ENCODE data around the gene EAF1.

Gene EAF1

DNA sequence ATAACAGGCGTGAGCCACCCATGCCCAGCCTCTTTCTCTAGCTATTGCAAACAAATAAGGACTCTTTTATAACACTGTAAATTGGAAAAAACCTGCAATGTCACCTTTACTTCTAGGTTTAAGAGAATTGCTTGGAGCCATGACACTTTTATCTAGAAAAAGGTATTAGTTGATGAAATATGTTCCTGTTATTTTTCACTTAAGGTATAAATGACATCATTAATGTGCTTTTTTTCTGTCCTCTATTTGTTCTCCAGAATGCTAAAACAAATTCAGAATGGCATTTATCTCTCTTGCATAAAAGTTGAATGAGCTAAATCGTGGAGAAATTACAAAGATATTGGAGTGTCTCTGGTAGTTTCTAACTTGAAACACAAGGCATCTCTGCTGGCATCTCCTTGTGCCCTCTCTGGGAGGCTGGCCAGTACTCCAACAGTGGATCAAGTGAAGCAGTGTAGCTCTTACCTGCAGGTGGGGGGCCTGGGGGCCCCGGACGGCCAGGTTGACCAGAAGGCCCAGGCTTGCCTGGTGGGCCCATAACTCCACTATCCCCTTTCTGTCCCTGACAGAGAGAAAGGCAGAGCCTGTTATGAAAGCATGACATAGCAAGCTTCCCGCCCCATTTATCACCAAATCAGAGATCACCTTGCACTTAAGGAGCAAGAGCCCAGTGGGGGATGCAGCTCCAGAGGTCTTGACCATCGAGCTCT lies 38.6 kb downstream of the EAF1 start:
- no peaks in the 10 kb centered on the region for H3K4me1 ChIP-seq (ENCODE audit: control insufficient read depth, insufficient read depth, low read length, poor library complexity, severe bottlenecking)
- H3K4me3 ChIP-seq (ENCODE audit: extremely low read depth, insufficient read depth, low read length, poor library complexity, severe bottlenecking), result no peak overlapping the region
- H3K9me3 ChIP-seq (ENCODE audit: control insufficient read depth, low read length), result no peaks in the 10 kb centered on the region
- H3K27ac ChIP-seq (ENCODE audit: low read depth, low read length, severe bottlenecking), result no peak overlapping the region
- H3K36me3 ChIP-seq (ENCODE audit: control insufficient read depth, insufficient read depth, low read length), result no peaks in the 10 kb centered on the region
- WGBS, 2 experiments (ENCODE audit: insufficient coverage in 2 of 2), result 93 to 95% methylated on average over 2 to 3 of the region's 6 CpGs

DNA sequence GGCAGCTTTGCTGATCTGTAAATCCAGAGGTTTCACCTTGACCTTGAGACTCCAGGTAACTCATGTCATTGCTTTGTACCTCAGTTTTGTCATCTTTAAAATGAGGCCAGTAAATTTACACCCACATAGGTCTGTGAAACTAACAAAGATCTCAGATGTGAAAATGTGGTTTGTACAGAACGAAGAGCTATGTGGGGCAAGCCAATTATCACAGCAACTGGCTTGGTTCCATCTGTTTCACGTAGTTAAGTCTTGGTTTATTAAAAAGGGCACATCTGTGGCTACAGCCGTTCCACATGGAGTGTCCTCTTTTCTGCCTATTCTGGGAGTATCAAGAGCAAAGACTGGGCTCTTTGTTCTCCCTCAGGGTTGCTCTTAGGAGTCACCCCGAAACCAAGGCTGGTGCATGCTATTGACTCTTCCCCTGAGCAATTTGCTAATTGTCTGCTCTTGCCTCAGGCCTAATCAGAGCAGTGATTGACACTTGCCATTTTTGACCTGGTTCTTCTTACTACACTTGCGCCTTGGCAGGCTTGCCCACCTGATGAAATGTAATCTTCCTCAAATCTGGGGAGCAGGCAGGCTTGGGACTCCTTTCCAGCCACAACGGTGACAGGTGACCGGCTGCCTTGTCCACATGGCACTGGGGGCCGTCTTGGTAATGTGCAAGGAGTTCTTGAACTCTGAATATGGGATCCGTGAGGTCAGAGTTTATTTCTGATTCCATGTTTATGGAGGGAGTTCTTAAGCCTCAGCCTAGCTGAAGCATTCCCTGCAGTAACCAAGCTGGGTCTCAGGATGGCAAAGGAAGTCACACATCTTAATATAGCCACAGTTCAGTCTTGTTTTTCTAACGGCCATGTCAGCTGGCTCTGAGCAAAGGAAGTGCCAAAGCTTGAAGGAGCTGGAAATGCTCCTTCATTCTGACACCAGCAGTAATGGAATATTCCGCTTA lies 40.1 kb downstream of the EAF1 start:
- Histone ChIP-seq H3K4me1 (ENCODE audit: control insufficient read depth, insufficient read depth, low read length, poor library complexity, severe bottlenecking) (no peaks in the 10 kb centered on the region), H3K9me3 (ENCODE audit: control insufficient read depth, low read length) (no peaks in the 10 kb centered on the region), H3K4me3 (ENCODE audit: extremely low read depth, insufficient read depth, low read length, poor library complexity, severe bottlenecking) (no peak overlapping the region), H3K27ac (ENCODE audit: low read depth, low read length, severe bottlenecking) (no peak overlapping the region), H3K36me3 (ENCODE audit: control insufficient read depth, insufficient read depth, low read length) (no peaks in the 10 kb centered on the region)
- WGBS, 2 experiments (ENCODE audit: insufficient coverage in 2 of 2), result 90 to 92% methylated on average over 9 to 11 of the region's 11 CpGs

DNA sequence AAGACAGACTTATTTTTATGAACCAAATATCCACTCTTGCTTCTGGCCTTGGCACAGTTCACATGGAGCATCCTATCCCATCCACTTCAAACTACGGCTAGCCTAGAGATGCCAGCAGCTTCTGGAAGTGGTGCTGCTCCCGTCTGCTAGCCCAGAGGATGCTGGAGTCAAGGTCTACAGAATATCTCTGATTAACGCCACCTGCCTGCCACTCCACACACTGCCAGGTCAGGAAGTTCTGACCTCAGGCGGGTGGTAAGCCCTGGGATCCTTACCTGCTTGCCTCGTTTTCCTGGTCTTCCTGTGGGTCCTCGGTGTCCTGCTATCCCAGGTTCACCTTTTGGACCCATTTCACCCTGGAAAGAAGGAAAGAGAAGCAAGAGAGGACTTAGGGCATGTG lies 42.9 kb downstream of the EAF1 start:
- no peak overlapping the region for H3K4me3 ChIP-seq (ENCODE audit: extremely low read depth, insufficient read depth, low read length, poor library complexity, severe bottlenecking)
- H3K27ac ChIP-seq (ENCODE audit: low read depth, low read length, severe bottlenecking), result no peak overlapping the region
- WGBS, 2 experiments (ENCODE audit: insufficient coverage in 2 of 2), result 52 to 62% methylated on average over 4 to 5 of the region's 6 CpGs
- H3K9me3 ChIP-seq (ENCODE audit: control insufficient read depth, low read length), result no peaks in the 10 kb centered on the region
- H3K4me1 ChIP-seq (ENCODE audit: control insufficient read depth, insufficient read depth, low read length, poor library complexity, severe bottlenecking), result no peaks in the 10 kb centered on the region
- no peaks in the 10 kb centered on the region for H3K36me3 ChIP-seq (ENCODE audit: control insufficient read depth, insufficient read depth, low read length)

DNA sequence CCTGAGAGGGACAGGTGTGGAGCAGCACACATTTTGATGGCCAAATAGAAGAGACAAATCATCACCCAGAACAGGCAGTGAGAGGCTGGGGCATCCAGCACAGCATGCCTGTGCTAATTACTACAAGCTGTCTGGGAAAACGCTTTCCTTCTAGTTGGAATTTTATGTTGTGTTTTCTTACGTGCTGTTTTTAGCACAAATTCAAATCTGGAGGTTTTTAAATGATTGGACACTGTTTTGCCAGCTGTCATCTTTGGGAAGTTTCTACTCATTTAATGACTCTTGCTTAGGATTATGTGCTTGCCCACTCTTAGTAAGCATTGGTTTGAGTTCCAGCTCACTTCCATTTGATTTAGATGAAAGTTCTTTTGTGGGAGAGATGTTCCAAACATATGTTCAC lies 43.5 kb downstream of the EAF1 start:
- no peak overlapping the region for H3K4me3 ChIP-seq (ENCODE audit: extremely low read depth, insufficient read depth, low read length, poor library complexity, severe bottlenecking)
- H3K27ac ChIP-seq (ENCODE audit: low read depth, low read length, severe bottlenecking), result no peak overlapping the region
- H3K36me3 ChIP-seq (ENCODE audit: control insufficient read depth, insufficient read depth, low read length), result no peaks in the 10 kb centered on the region
- 100% methylated on average over 1 to 2 of the region's 2 CpGs for WGBS, 2 experiments (ENCODE audit: insufficient coverage in 2 of 2)
- H3K9me3 ChIP-seq (ENCODE audit: control insufficient read depth, low read length), result no peaks in the 10 kb centered on the region
- H3K4me1 ChIP-seq (ENCODE audit: control insufficient read depth, insufficient read depth, low read length, poor library complexity, severe bottlenecking), result no peaks in the 10 kb centered on the region

DNA sequence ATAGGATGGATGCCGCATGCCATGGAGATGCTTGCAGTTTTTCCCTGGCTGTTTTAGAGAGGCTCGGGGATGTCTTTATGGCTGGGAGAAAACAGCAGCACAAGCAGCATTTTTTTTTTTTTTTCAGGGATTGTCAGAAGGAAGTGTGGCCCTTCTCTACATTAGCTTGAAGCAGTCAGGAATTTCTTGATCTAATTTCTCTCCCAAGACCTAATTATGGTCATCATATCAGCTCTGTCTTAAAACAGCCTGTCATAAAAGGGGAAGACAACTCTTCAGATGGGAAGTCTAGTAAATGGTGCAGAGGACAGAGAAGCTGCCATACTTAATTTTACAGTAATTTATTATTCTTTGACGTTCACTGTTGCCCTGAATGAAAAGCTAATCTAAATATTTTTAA lies 44.5 kb downstream of the EAF1 start:
- WGBS, 2 experiments (ENCODE audit: insufficient coverage in 2 of 2), result no CpG with 5 or more reads among the region's 3 CpGs
- no peak overlapping the region for H3K4me3 ChIP-seq (ENCODE audit: extremely low read depth, insufficient read depth, low read length, poor library complexity, severe bottlenecking)
- H3K9me3 ChIP-seq (ENCODE audit: control insufficient read depth, low read length), result no peaks in the 10 kb centered on the region
- no peak overlapping the region for H3K27ac ChIP-seq (ENCODE audit: low read depth, low read length, severe bottlenecking)
- no peaks in the 10 kb centered on the region for H3K36me3 ChIP-seq (ENCODE audit: control insufficient read depth, insufficient read depth, low read length)
- H3K4me1 ChIP-seq (ENCODE audit: control insufficient read depth, insufficient read depth, low read length, poor library complexity, severe bottlenecking), result no peaks in the 10 kb centered on the region

DNA sequence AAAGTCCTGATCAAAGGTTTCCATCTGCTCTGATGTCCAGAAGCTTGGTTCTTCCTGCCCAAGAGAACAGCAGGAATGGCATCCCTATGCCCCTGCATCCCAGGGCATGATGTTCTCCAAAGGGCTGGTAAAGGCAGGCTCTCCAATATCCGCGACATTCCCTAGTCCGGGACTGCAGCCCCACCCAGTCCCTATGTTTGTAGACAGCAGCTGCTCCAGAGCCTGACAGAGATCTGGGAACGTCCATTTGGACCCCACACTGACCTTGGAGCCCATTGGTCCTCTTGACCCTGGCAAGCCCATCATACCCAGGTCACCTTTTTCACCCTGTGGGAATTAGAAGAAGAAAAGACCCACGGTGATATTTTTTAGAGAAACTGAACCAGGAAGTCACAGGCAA lies 47.8 kb downstream of the EAF1 start:
- H3K36me3 ChIP-seq (ENCODE audit: control insufficient read depth, insufficient read depth, low read length), result no peaks in the 10 kb centered on the region
- no peaks in the 10 kb centered on the region for H3K4me1 ChIP-seq (ENCODE audit: control insufficient read depth, insufficient read depth, low read length, poor library complexity, severe bottlenecking)
- no peak overlapping the region for H3K4me3 ChIP-seq (ENCODE audit: extremely low read depth, insufficient read depth, low read length, poor library complexity, severe bottlenecking)
- no peak overlapping the region for H3K27ac ChIP-seq (ENCODE audit: low read depth, low read length, severe bottlenecking)
- 57 to 60% methylated on average over 5 of the region's 5 CpGs for WGBS, 2 experiments (ENCODE audit: insufficient coverage in 2 of 2)
- no peaks in the 10 kb centered on the region for H3K9me3 ChIP-seq (ENCODE audit: control insufficient read depth, low read length)

DNA sequence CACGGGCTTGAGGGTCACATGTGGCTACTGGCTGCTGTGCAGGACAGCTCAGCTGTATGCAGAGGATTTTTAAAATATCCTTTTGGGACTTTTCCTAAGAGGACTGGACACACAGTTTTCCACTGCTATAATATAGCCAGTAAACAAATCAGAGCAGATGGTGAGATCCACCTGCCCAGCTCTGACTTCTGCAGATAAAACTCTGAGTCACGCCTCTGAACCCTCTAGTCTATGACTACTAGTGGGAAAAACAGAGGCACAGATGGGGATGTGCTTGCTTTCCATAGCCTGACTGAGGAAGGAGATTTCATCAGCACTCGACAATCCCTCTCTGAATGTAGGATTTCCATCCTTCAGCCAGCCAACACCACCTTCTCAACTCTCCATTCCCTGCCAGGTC lies 49.0 kb downstream of the EAF1 start:
- 86 to 100% methylated on average over 1 of the region's 3 CpGs for WGBS, 2 experiments (ENCODE audit: insufficient coverage in 2 of 2)
- no peak overlapping the region for H3K27ac ChIP-seq (ENCODE audit: low read depth, low read length, severe bottlenecking)
- no peaks in the 10 kb centered on the region for H3K9me3 ChIP-seq (ENCODE audit: control insufficient read depth, low read length)
- no peaks in the 10 kb centered on the region for H3K36me3 ChIP-seq (ENCODE audit: control insufficient read depth, insufficient read depth, low read length)
- no peak overlapping the region for H3K4me3 ChIP-seq (ENCODE audit: extremely low read depth, insufficient read depth, low read length, poor library complexity, severe bottlenecking)
- H3K4me1 ChIP-seq (ENCODE audit: control insufficient read depth, insufficient read depth, low read length, poor library complexity, severe bottlenecking), result no peaks in the 10 kb centered on the region

DNA sequence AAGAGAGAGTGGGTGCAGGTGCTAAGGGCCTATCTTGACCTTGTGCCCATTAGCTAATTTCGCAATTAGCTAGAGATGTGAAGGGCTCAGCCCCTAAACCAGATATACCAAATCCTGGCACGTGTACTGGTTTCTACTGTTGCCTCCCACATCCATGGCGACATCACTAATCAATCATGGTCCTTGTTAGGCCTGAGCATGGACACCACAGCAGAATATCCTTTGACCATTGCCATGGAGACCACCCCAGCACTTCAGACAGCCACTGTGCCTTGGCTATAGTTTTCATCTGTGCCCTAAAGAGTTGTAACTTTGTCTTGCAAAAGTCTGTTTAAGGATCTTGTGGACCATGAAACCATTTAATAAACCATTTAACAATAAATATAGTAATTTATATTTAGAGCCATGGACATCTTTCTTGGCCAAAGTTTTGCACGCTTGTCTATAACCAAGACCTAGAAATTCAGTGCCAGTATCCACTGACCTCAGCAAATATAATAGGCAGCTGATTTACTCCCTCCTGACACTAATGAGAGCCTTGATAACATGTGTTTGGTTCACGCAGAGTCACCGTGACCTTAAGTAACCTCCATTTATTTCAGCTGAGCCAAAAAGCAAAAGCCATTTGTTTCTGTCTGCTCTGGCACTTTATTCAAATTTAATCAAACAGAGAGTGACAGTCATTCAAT lies 50.7 kb downstream of the EAF1 start:
- Histone ChIP-seq H3K36me3 (ENCODE audit: control insufficient read depth, insufficient read depth, low read length) (no peaks in the 10 kb centered on the region), H3K9me3 (ENCODE audit: control insufficient read depth, low read length) (no peaks in the 10 kb centered on the region), H3K4me1 (ENCODE audit: control insufficient read depth, insufficient read depth, low read length, poor library complexity, severe bottlenecking) (no peaks in the 10 kb centered on the region), H3K27ac (ENCODE audit: low read depth, low read length, severe bottlenecking) (no peak overlapping the region), H3K4me3 (ENCODE audit: extremely low read depth, insufficient read depth, low read length, poor library complexity, severe bottlenecking) (no peak overlapping the region)
- WGBS, 2 experiments (ENCODE audit: insufficient coverage in 2 of 2), result 82% methylated on average over 4 to 5 of the region's 6 CpGs

DNA sequence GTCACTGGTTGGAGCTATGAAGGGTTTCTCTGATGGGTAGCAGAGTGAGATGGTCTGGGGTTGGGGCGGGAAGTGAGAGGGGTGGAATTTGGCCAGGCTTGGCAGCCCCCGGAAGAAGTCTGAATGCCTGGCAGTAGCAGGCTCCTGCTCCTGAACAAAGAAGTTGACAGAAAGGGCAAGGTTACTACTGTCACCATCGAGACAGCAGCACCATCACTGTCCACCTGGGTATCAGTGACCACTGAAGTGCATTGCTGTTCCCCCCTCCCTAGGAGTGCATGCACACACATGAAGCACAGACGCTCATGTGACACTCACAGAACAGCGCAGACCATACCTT lies 51.2 kb downstream of the EAF1 start:
- Histone ChIP-seq H3K4me1 (ENCODE audit: control insufficient read depth, insufficient read depth, low read length, poor library complexity, severe bottlenecking) (no peaks in the 10 kb centered on the region), H3K27ac (ENCODE audit: low read depth, low read length, severe bottlenecking) (no peak overlapping the region), H3K9me3 (ENCODE audit: control insufficient read depth, low read length) (no peaks in the 10 kb centered on the region), H3K4me3 (ENCODE audit: extremely low read depth, insufficient read depth, low read length, poor library complexity, severe bottlenecking) (no peak overlapping the region), H3K36me3 (ENCODE audit: control insufficient read depth, insufficient read depth, low read length) (no peaks in the 10 kb centered on the region)
- WGBS, 2 experiments (ENCODE audit: insufficient coverage in 2 of 2), result 89 to 92% methylated on average over 3 to 5 of the region's 5 CpGs

DNA sequence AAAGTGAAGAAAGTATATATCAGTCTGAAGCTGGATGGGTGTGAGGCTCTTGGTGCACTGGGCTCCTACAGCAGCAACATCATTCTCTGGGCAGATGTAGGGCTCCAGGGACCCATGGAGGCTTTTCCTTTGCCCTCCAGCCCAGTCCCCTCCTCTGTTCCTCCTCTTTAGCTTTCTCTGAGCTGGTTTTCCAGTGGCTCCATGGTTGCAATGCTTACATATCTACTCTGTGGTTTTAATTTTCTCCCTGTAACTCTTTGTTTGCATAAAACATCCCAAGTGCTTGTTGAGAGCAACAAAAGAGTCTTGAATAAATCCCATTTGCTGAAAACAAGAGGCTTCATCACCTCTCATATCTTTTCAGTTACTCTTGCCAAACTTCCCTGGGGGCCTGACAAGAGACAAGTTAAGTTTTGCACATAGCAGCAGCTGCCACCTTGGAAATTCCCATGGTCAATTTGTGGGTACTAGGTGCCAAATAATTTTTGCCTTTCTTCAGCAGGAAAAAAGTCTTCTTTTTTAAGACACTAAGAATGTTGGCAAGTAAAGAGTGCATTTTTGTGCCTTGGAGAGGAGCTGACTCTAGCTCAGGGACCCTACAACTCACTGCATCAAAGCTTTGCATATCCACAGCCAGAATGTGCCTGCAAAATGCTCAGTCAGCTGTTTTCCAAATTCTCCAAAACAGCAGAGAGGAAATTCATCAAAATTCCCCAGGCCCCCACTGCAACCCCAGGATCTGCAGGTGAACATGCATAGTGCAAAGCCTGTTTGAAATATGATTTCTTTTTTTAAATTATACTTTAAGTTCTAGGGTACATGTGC lies 52.2 kb downstream of the EAF1 start:
- no peaks in the 10 kb centered on the region for H3K9me3 ChIP-seq (ENCODE audit: control insufficient read depth, low read length)
- no peaks in the 10 kb centered on the region for H3K36me3 ChIP-seq (ENCODE audit: control insufficient read depth, insufficient read depth, low read length)
- no peak overlapping the region for H3K27ac ChIP-seq (ENCODE audit: low read depth, low read length, severe bottlenecking)
- no peak overlapping the region for H3K4me3 ChIP-seq (ENCODE audit: extremely low read depth, insufficient read depth, low read length, poor library complexity, severe bottlenecking)
- H3K4me1 ChIP-seq (ENCODE audit: control insufficient read depth, insufficient read depth, low read length, poor library complexity, severe bottlenecking), result no peaks in the 10 kb centered on the region

All from mesodermal cell (in vitro differentiated cells).